H1 (cell line): ENCODE data around the gene GALNT1. TPM values are rescaled to one million over a fixed set of nuclear protein-coding genes. Genes with fewer than 3 reads are reported as not detected.

Experiments
- CTCF ChIA-PET: fragments of 300-600 bp; sonication (Branson Sonifier 250); formaldehyde crosslinking; loops from one replicate; lab custom pipeline; 2021; ENCODE audit not compliant: partially characterized antibody; lab: Charles Lee
- POLR2A ChIA-PET: fragments of 300-600 bp; sonication (Branson Sonifier 250); formaldehyde crosslinking; loops from one replicate; lab custom pipeline; 2021; ENCODE audit warnings: inconsistent platforms; ENCODE audit not compliant: partially characterized antibody; lab: Charles Lee
- DNase-seq, 2 experiments: peaks; one replicate each; pipeline versions ENCODE4 v3.0.0 to v3.0.0-alpha.2; 2010 to 2022; ENCODE audit warnings: low spot score in 2 of 2, low read depth in 1 of 2, mixed read lengths in 1 of 2
- FAIRE-seq: peaks from 2 replicates; lab custom pipeline; 2011; peaks lifted over from hg19 to GRCh38; lab: Jason Lieb, UNC
- H2AFZ ChIP-seq: 2 replicates; pipeline ENCODE4 v1.8.1; 2012; ENCODE audit warnings: low read length, inconsistent platforms
- H2AK5ac ChIP-seq: 2 replicates; pipeline ENCODE4 v1.6.1; 2013; ENCODE audit warnings: low read depth, low read length
- H2BK120ac ChIP-seq: replicated peaks from 2 replicates; pipeline ENCODE3; 2013; ENCODE audit warnings: low read depth, low read length, inconsistent platforms
- H2BK12ac ChIP-seq: 2 replicates; pipeline ENCODE4 v1.6.1; 2013; ENCODE audit warnings: low read depth, low read length
- H2BK15ac ChIP-seq: 2 replicates; pipeline ENCODE4 v1.6.1; 2013; ENCODE audit warnings: low read length
- H2BK20ac ChIP-seq: 2 replicates; pipeline ENCODE4 v1.6.1; 2013; ENCODE audit warnings: low read length
- H2BK5ac ChIP-seq: 2 replicates; pipeline ENCODE4 v1.6.1; 2013; ENCODE audit warnings: low read depth, low read length
- H3K14ac ChIP-seq: 2 replicates; pipeline ENCODE4 v1.6.1; 2013; ENCODE audit warnings: inconsistent platforms; ENCODE audit not compliant: insufficient read length
- H3K18ac ChIP-seq: 2 replicates; pipeline ENCODE4 v1.6.1; 2013; ENCODE audit warnings: low read length; ENCODE audit errors: extremely low read depth
- H3K23ac ChIP-seq: 2 replicates; pipeline ENCODE4 v1.6.1; 2013; ENCODE audit warnings: inconsistent platforms; ENCODE audit not compliant: insufficient read length
- H3K23me2 ChIP-seq: 2 replicates; pipeline ENCODE4 v1.6.1; 2013; ENCODE audit warnings: low read depth, low read length
- H3K27ac ChIP-seq: 2 replicates; pipeline ENCODE4 v1.6.1; 2011; ENCODE audit warnings: low read depth, low read length, inconsistent platforms
- H3K27me3 ChIP-seq, 4 experiments: replicated peaks in 1 of 4; 1 replicate in 1 of 4; 2 replicates in 3 of 4; pipeline versions ENCODE4 v1.6.1 to v1.8.1; 2011 to 2013; ENCODE audit warnings: low read length in 3 of 4, mild to moderate bottlenecking in 3 of 4, inconsistent platforms in 2 of 4, mixed read lengths in 2 of 4, moderate library complexity in 1 of 4; ENCODE audit not compliant: control insufficient read depth in 3 of 4, insufficient read depth in 3 of 4; ENCODE audit errors: extremely low read depth in 1 of 4
- H3K36me3 ChIP-seq, 4 experiments: 2 replicates each; pipeline versions ENCODE4 v1.6.1 to v1.8.1; 2011 to 2013; ENCODE audit warnings: mild to moderate bottlenecking in 4 of 4, low read length in 3 of 4, moderate library complexity in 2 of 4, control low read depth in 1 of 4, inconsistent platforms in 1 of 4; ENCODE audit not compliant: insufficient read depth in 4 of 4, control insufficient read depth in 2 of 4
- H3K4ac ChIP-seq: replicated peaks from 2 replicates; pipeline ENCODE3; 2013; ENCODE audit warnings: low read length, low read depth, mixed read lengths, inconsistent platforms; ENCODE audit not compliant: insufficient read length
- H3K4me1 ChIP-seq, 4 experiments: replicated peaks in 1 of 4; 1 replicate in 1 of 4; 2 replicates in 3 of 4; pipeline versions ENCODE4 v1.6.1 to v1.8.1; 2011 to 2013; ENCODE audit warnings: low read length in 3 of 4, inconsistent platforms in 2 of 4, mixed read lengths in 1 of 4; ENCODE audit not compliant: insufficient read depth in 4 of 4, control insufficient read depth in 3 of 4
- H3K4me2 ChIP-seq, 2 experiments: 2 replicates each; pipeline versions ENCODE4 v1.6.1 to v1.8.1; 2011 to 2013; ENCODE audit warnings: low read depth in 2 of 2, low read length in 2 of 2, control low read depth in 1 of 2, inconsistent platforms in 1 of 2, mild to moderate bottlenecking in 1 of 2; ENCODE audit not compliant: insufficient read depth in 1 of 2
- H3K4me3 ChIP-seq, 4 experiments: fragments of 200-600, 300-600 bp in 1 of 4; sonication (generic), shearing (Covaris generic), sonication (Bioruptor Twin) in 1 of 4; 2 replicates each; pipeline versions ENCODE4 v1.5.1 to v1.8.1; 2011 to 2016; ENCODE audit warnings: low read length in 4 of 4, low read depth in 3 of 4, control low read depth in 2 of 4, inconsistent platforms in 2 of 4, mild to moderate bottlenecking in 2 of 4, mixed read lengths in 1 of 4, moderate library complexity in 1 of 4; ENCODE audit not compliant: insufficient read depth in 2 of 4; ENCODE audit errors: extremely low read depth in 1 of 4
- H3K56ac ChIP-seq: replicated peaks from 2 replicates; pipeline ENCODE3; 2013; ENCODE audit warnings: low read depth, mild to moderate bottlenecking, mixed read lengths, low read length, inconsistent platforms; ENCODE audit not compliant: insufficient read length
- H3K79me1 ChIP-seq: 2 replicates; pipeline ENCODE4 v1.6.1; 2013; ENCODE audit warnings: low read depth, low read length, control low read depth
- H3K79me2 ChIP-seq, 2 experiments: 2 replicates each; pipeline versions ENCODE4 v1.6.1 to v1.8.1; 2012 to 2013; ENCODE audit warnings: low read length in 2 of 2, mild to moderate bottlenecking in 2 of 2, inconsistent platforms in 1 of 2; ENCODE audit not compliant: insufficient read depth in 2 of 2, control insufficient read depth in 1 of 2
- H3K9ac ChIP-seq, 4 experiments: replicated peaks in 1 of 4; 1 replicate in 1 of 4; 2 replicates in 3 of 4; pipeline versions ENCODE4 v1.6.1 to v1.8.1; 2011 to 2013; ENCODE audit warnings: low read depth in 3 of 4, low read length in 3 of 4, control low read depth in 2 of 4, mild to moderate bottlenecking in 2 of 4, moderate library complexity in 2 of 4, inconsistent platforms in 1 of 4; ENCODE audit errors: extremely low read depth in 1 of 4
- H3K9me3 ChIP-seq, 2 experiments: 2 replicates each; pipeline versions ENCODE4 v1.6.1 to v1.8.1; 2012 to 2013; ENCODE audit warnings: mild to moderate bottlenecking in 2 of 2, moderate library complexity in 2 of 2, control low read depth in 1 of 2, inconsistent platforms in 1 of 2, low read depth in 1 of 2, low read length in 1 of 2, mixed read lengths in 1 of 2; ENCODE audit not compliant: insufficient read depth in 2 of 2
- H4K20me1 ChIP-seq, 2 experiments: replicated peaks in 1 of 2; 2 replicates each; pipeline versions ENCODE3 to v1.8.1; 2011 to 2013; ENCODE audit warnings: inconsistent platforms in 2 of 2, low read length in 2 of 2, mild to moderate bottlenecking in 1 of 2; ENCODE audit not compliant: insufficient read depth in 2 of 2, control insufficient read depth in 1 of 2
- H4K5ac ChIP-seq: 2 replicates; pipeline ENCODE4 v1.6.1; 2013; ENCODE audit warnings: low read length, low read depth, mixed read lengths, inconsistent platforms; ENCODE audit not compliant: insufficient read length
- H4K8ac ChIP-seq: 2 replicates; pipeline ENCODE4 v1.8.0; 2013; ENCODE audit warnings: mild to moderate bottlenecking, moderate library complexity, low read length, inconsistent platforms; ENCODE audit not compliant: insufficient read depth; ENCODE audit errors: extremely low read depth
- H4K91ac ChIP-seq: replicated peaks from 2 replicates; pipeline ENCODE3; 2013; ENCODE audit warnings: low read length, mixed read lengths, inconsistent platforms; ENCODE audit not compliant: insufficient read length
- ASH2L ChIP-seq: fragments of 200-600, 300-600 bp; sonication (generic); IDR thresholded peaks from one replicate; pipeline ENCODE4 v1.7.1; 2017; ENCODE audit warnings: low read length
- BCL11A ChIP-seq, 2 experiments: IDR thresholded peaks; one replicate each; pipeline ENCODE4 v1.6.1; 2011; ENCODE audit warnings: low read depth in 2 of 2, low read length in 2 of 2, mild to moderate bottlenecking in 2 of 2
- BRCA1 ChIP-seq: IDR thresholded peaks from 2 replicates; pipeline ENCODE4 v1.6.1; 2012; ENCODE audit warnings: low read depth, low read length, improper control_type of control experiment
- CBX5 ChIP-seq: fragments of 300-800, 300-1000 bp; sonication (generic); IDR thresholded peaks from 2 replicates; pipeline ENCODE4 v1.7.1; 2016; ENCODE audit warnings: antibody characterized with exemption, low read length, low read depth
- KDM1A ChIP-seq: fragments of 200-600, 300-600 bp; sonication (generic); IDR thresholded peaks from 2 replicates; pipeline ENCODE4 v1.7.1; 2016; ENCODE audit warnings: mild to moderate bottlenecking, low read length, borderline replicate concordance
- KDM4A ChIP-seq: IDR thresholded peaks from one replicate; pipeline ENCODE4 v1.7.1; 2012; ENCODE audit warnings: low read depth, mild to moderate bottlenecking, moderate library complexity, low read length, inconsistent platforms; ENCODE audit not compliant: severe bottlenecking
- MAX ChIP-seq: IDR thresholded peaks from 2 replicates; pipeline ENCODE4 v1.6.1; 2012; ENCODE audit warnings: inconsistent platforms
- NANOG ChIP-seq: IDR thresholded peaks from 2 replicates; pipeline ENCODE4 v1.6.1; 2011; ENCODE audit warnings: low read length, low read depth, mild to moderate bottlenecking, inconsistent platforms; ENCODE audit not compliant: insufficient read depth, poor library complexity, severe bottlenecking
- RNF2 ChIP-seq: fragments of 200-900, 300-1000 bp; sonication (generic); IDR thresholded peaks from 2 replicates; pipeline ENCODE4 v1.7.1; 2016; ENCODE audit warnings: borderline replicate concordance, low read depth, mild to moderate bottlenecking, antibody characterized with exemption, low read length; ENCODE audit not compliant: poor library complexity, severe bottlenecking; ENCODE audit errors: missing control alignments
- SIN3A ChIP-seq, 2 experiments: IDR thresholded peaks in 1 of 2; conservative IDR thresholded peaks in 1 of 2; 2 replicates each; pipeline ENCODE4 v1.6.1; 2011 to 2012; ENCODE audit warnings: low read length in 2 of 2, improper control_type of control experiment in 1 of 2, low read depth in 1 of 2, mild to moderate bottlenecking in 1 of 2
- SP4 ChIP-seq: IDR thresholded peaks from 2 replicates; pipeline ENCODE4 v1.6.1; 2012; ENCODE audit warnings: low read length, inconsistent platforms
- SRF ChIP-seq: IDR thresholded peaks from 2 replicates; pipeline ENCODE4 v1.6.1; 2011; ENCODE audit warnings: mild to moderate bottlenecking, low read depth, low read length, moderate library complexity
- TCF12 ChIP-seq: IDR thresholded peaks from 2 replicates; pipeline ENCODE4 v1.6.1; 2011; ENCODE audit warnings: low read depth, mild to moderate bottlenecking, low read length
- WGBS, 2 experiments: shearing (Covaris generic) in 1 of 2; methylation state at CpG; one replicate each; pipeline versions ENCODE4 v1.1.6 to v1.1.7; 2013 to 2015; ENCODE audit warnings: low lambda C conversion rate in 2 of 2, mixed read lengths in 2 of 2, inconsistent platforms in 1 of 2, low coverage in 1 of 2, missing lambda C conversion rate in 1 of 2; ENCODE audit not compliant: insufficient replicate concordance in 2 of 2, insufficient coverage in 1 of 2, insufficient read length in 1 of 2; ENCODE audit errors: extremely low coverage in 1 of 2, missing lambda C conversion rate in 1 of 2; 5-methylcytosine and 5-hydroxymethylcytosine counted together
- polyA plus RNA-seq, 7 experiments: library from polyadenylated mRNA; depleted of rRNA in 3 of 7; stranded (reverse) in 5 of 7; unstranded in 2 of 7; fragments of >200 nt in 5 of 7; fragments of 200-250 nt in 2 of 7; gene quantifications; 1 replicate in 5 of 7; 2 replicates in 1 of 7; 4 replicates in 1 of 7; pipeline versions ENCODE4 v1.2.1 to v1.2.3, GENCODE V29; 2011 to 2013; ENCODE audit warnings: missing spikeins in 2 of 7, mixed read lengths in 2 of 7
- total RNA-seq: library from RNA; stranded (reverse); fragmentation: NEBNext Ultra II Directional; extraction: Animal tissue kit (Norgen Biotek cat#: 25700); gene quantifications from 2 replicates; pipeline ENCODE4 v1.2.1, GENCODE V29; 2021

The GALNT1 gene
- total and polyA plus RNA-seq, 2 of the 8 experiments (the other 6 are each of a cell fraction or from before 2014, with no cell fraction given): 22.4 to 101 TPM

- Histone ChIP-seq H3K4ac (no peak overlapping the region), H3K9ac (no peak overlapping the region), H2BK15ac (no peak overlapping the region), H3K9me3 (no peaks in the 10 kb centered on the region), H2AFZ (no peak overlapping the region), H4K5ac (no peak overlapping the region), H3K4me2 (no peak overlapping the region), H3K36me3 (no peaks in the 10 kb centered on the region), H2BK5ac (no peak overlapping the region), H3K79me2 (no peaks in the 10 kb centered on the region), H3K23me2 (no peaks in the 10 kb centered on the region), H4K8ac (no peak overlapping the region), H3K27me3 (no peaks in the 10 kb centered on the region), H3K56ac (no peak overlapping the region), H3K18ac (no peak overlapping the region), H3K79me1 (no peaks in the 10 kb centered on the region), H4K91ac (no peak overlapping the region), H3K27ac (no peak overlapping the region), H4K20me1 (no peaks in the 10 kb centered on the region), H2AK5ac (no peak overlapping the region), H3K23ac (no peak overlapping the region), H2BK120ac (no peak overlapping the region), H3K4me1 (no peaks in the 10 kb centered on the region), H2BK20ac (no peak overlapping the region), H3K14ac (no peak overlapping the region), H3K4me3 (no peak overlapping the region), H2BK12ac (no peak overlapping the region)
- POLR2A ChIA-PET: no interaction called here
- CTCF ChIA-PET: no interaction called here
- FAIRE-seq (no peak), DNase-seq (no peak)
- 86% methylated on average over 4 of the region's 4 CpGs; no CpG with 5 or more reads in 1 of the 2 experiments for WGBS, 2 experiments
- no peak for TF ChIP-seq SRF
- no peak for TF ChIP-seq SIN3A (conservative IDR thresholded peaks at IDR 0.05 in 1 of 2, IDR thresholded peaks at IDR 0.05 in 1 of 2; ENCODE audit: low read depth in 1 of 2, low read length in 2 of 2)
- TF ChIP-seq KDM4A: no peak
- TF ChIP-seq RNF2: no peak
- no peak for TF ChIP-seq NANOG
- TF ChIP-seq KDM1A: no peak
- no peak for TF ChIP-seq SP4
- TF ChIP-seq BCL11A (IDR thresholded peaks at IDR 0.05; ENCODE audit: low read depth in 2 of 2, low read length in 2 of 2): no peak
- TF ChIP-seq MAX: no peak
- TF ChIP-seq TCF12: no peak
- TF ChIP-seq ASH2L: no peak
- no peak for TF ChIP-seq CBX5
- TF ChIP-seq BRCA1: no peak
Measured at GRCh38 chr18:35566019-35566418, 15.5 kb upstream of the GALNT1 start.
